ENCODE measurements around the gene CLIC1. TPM values are rescaled to one million over a fixed set of nuclear protein-coding genes. Genes with fewer than 3 reads are reported as not detected.

Gene CLIC1
- total and polyA plus RNA-seq, 10 of the 15 experiments (the other 5 are each of a cell fraction or from before 2014, with no cell fraction given), result 446 to 1,266 (median 636) TPM

DNA sequence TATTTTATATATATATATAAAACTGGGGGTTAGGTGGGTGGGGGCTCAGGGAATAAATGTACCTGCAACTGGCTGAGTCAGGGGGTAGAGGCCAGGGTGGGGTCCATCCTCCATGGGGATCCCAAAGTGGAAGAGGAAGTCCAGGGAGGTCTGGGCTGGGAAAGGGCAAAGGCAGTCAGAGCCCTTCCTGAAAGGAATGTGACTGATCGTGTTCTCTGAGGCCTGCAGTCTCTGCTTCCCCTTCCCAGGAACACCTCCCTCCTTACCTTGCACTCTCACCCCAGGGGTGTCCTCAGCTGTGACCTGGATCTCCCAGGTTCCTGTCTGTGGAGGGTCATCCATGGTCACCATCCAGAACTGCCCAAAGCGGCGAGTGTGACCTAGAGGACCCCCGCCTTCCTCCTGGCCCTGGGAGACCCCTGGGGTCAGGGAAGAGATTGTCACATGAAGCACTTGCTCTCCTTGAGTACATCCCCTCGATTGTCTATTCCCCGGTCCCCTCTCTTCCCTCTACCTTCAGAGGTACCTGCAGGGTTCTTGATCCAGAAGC, 30.8 kb upstream of the CLIC1 start (continued):
- TF ChIP-seq REST (IDR thresholded peaks at IDR 0.05; ENCODE audit: low read depth, low read length), result no peak
- no peak for TF ChIP-seq TCF3 (IDR thresholded peaks at IDR 0.05; ENCODE audit: borderline replicate concordance, insufficient read depth, low read depth, low read length)
- TF ChIP-seq NR2C1 (IDR thresholded peaks at IDR 0.05), result no peak
- TF ChIP-seq JUNB (IDR thresholded peaks at IDR 0.05), result no peak
- TF ChIP-seq IRF4 (IDR thresholded peaks at IDR 0.05; ENCODE audit: low read depth, low read length), result no peak
- TF ChIP-seq SREBF2 (IDR thresholded peaks at IDR 0.05; ENCODE audit: low read length), result no peak
- no peak for TF ChIP-seq IKZF2 (IDR thresholded peaks at IDR 0.05)
- no peak for TF ChIP-seq TAF1 (IDR thresholded peaks at IDR 0.05; ENCODE audit: borderline replicate concordance, low read depth, low read length)
- no peak for TF ChIP-seq EP300 (IDR thresholded peaks at IDR 0.05; ENCODE audit: borderline replicate concordance in 1 of 2, control insufficient read depth in 1 of 2, low read depth in 2 of 2, low read length in 2 of 2)

Measured in GM12878 (cell line).